ENCODE data around the gene ZBTB7C. TPM values are rescaled to one million over a fixed set of nuclear protein-coding genes. Genes with fewer than 3 reads are reported as not detected.

The ZBTB7C gene
- total and polyA plus RNA-seq, 2 of the 8 experiments (the other 6 are each of a cell fraction or from before 2014, with no cell fraction given): 0.15 to 0.45 TPM

GRCh38 chr18:48254077-48254602, 155.0 kb downstream of the ZBTB7C start:
- no peak overlapping the region for H2BK20ac ChIP-seq (ENCODE audit: low read length)
- no peaks in the 10 kb centered on the region for H3K79me2 ChIP-seq (ENCODE audit: control insufficient read depth in 1 of 2, insufficient read depth in 2 of 2, low read length in 2 of 2)
- H2AK5ac ChIP-seq (ENCODE audit: low read depth, low read length): no peak overlapping the region
- H2BK5ac ChIP-seq (ENCODE audit: low read depth, low read length): no peak overlapping the region
- H2BK12ac ChIP-seq (ENCODE audit: low read depth, low read length): no peak overlapping the region
- no peak overlapping the region for H4K91ac ChIP-seq (replicated peaks; ENCODE audit: insufficient read length, low read length)
- FAIRE-seq (no peak), DNase-seq (ENCODE audit: low read depth in 1 of 2, low spot score in 2 of 2) (no peak)
- no peak overlapping the region for H3K23ac ChIP-seq (ENCODE audit: insufficient read length)
- no peaks in the 10 kb centered on the region for H3K9me3 ChIP-seq (ENCODE audit: insufficient read depth in 2 of 2, low read depth in 1 of 2, low read length in 1 of 2)
- H2BK120ac ChIP-seq (replicated peaks; ENCODE audit: low read depth, low read length): no peak overlapping the region
- H3K56ac ChIP-seq (replicated peaks; ENCODE audit: insufficient read length, low read depth, low read length): no peak overlapping the region
- no peak overlapping the region for H3K14ac ChIP-seq (ENCODE audit: insufficient read length)
- H3K4me2 ChIP-seq (ENCODE audit: insufficient read depth in 1 of 2, low read depth in 2 of 2, low read length in 2 of 2): no peak overlapping the region
- CTCF ChIA-PET (ENCODE audit: partially characterized antibody): interaction anchor here (0.6 to 1.0 kb wide), 2 partner anchors 279 to 410 kb away, joined by 3 read pairs; no protein-coding TSS in a partner anchor
- no peaks in the 10 kb centered on the region for H3K27me3 ChIP-seq (replicated peaks in 1 of 4; ENCODE audit: control insufficient read depth in 3 of 4, extremely low read depth in 1 of 4, insufficient read depth in 3 of 4, low read length in 3 of 4)
- no peak overlapping the region for H3K27ac ChIP-seq (ENCODE audit: low read depth, low read length)
- no peak overlapping the region for H4K8ac ChIP-seq (ENCODE audit: extremely low read depth, insufficient read depth, low read length)
- H4K20me1 ChIP-seq (replicated peaks in 1 of 2; ENCODE audit: control insufficient read depth in 1 of 2, insufficient read depth in 2 of 2, low read length in 2 of 2): no peaks in the 10 kb centered on the region
- H2AFZ ChIP-seq (ENCODE audit: low read length): no peak overlapping the region
- no peak overlapping the region for H3K4ac ChIP-seq (replicated peaks; ENCODE audit: insufficient read length, low read depth, low read length)
- no peak overlapping the region for H3K9ac ChIP-seq (replicated peaks in 1 of 4; ENCODE audit: extremely low read depth in 1 of 4, low read depth in 3 of 4, low read length in 3 of 4)
- no peaks in the 10 kb centered on the region for H3K79me1 ChIP-seq (ENCODE audit: low read depth, low read length)
- POLR2A ChIA-PET (ENCODE audit: partially characterized antibody): no interaction called here
- no peaks in the 10 kb centered on the region for H3K23me2 ChIP-seq (ENCODE audit: low read depth, low read length)
- TF ChIP-seq SP4 (IDR thresholded peaks at IDR 0.05; ENCODE audit: low read length) (no peak), BACH1 (IDR thresholded peaks at IDR 0.05; ENCODE audit: low read length) (no peak), CBX8 (IDR thresholded peaks at IDR 0.05; ENCODE audit: borderline replicate concordance, low read depth, low read length) (no peak), SIX5 (IDR thresholded peaks at IDR 0.05; ENCODE audit: low read depth, low read length) (no peak), USF2 (IDR thresholded peaks at IDR 0.05; ENCODE audit: low read length) (no peak), POLR2A (IDR thresholded peaks at IDR 0.05; ENCODE audit: control extremely low read depth in 1 of 2, low read depth in 2 of 2, low read length in 2 of 2) (no peak), JUND (IDR thresholded peaks at IDR 0.05; ENCODE audit: low read length) (no peak), KDM4A (IDR thresholded peaks at IDR 0.05; ENCODE audit: low read depth, low read length, severe bottlenecking) (no peak)
- H3K36me3 ChIP-seq (ENCODE audit: control insufficient read depth in 2 of 4, insufficient read depth in 4 of 4, low read length in 3 of 4): no peaks in the 10 kb centered on the region
- H3K4me1 ChIP-seq (replicated peaks in 1 of 4; ENCODE audit: control insufficient read depth in 3 of 4, insufficient read depth in 4 of 4, low read length in 3 of 4): no peaks in the 10 kb centered on the region
- H3K18ac ChIP-seq (ENCODE audit: extremely low read depth, low read length): no peak overlapping the region
- H2BK15ac ChIP-seq (ENCODE audit: low read length): no peak overlapping the region
- H3K4me3 ChIP-seq (ENCODE audit: extremely low read depth in 1 of 4, insufficient read depth in 2 of 4, low read depth in 3 of 4, low read length in 4 of 4): no peak overlapping the region
- WGBS, 2 experiments (ENCODE audit: extremely low coverage in 1 of 2, insufficient coverage in 1 of 2, insufficient read length in 1 of 2, insufficient replicate concordance in 2 of 2, low coverage in 1 of 2, low lambda C conversion rate in 2 of 2, missing lambda C conversion rate in 1 of 2): 93% methylated on average over 10 of the region's 10 CpGs; no CpG with 5 or more reads in 1 of the 2 experiments
- H4K5ac ChIP-seq (ENCODE audit: insufficient read length, low read depth, low read length): no peak overlapping the region
